GM18909 (cell line): ENCODE data around the gene ECPAS.
"Not testable (repeated sequence)": the region's sequence is repeated elsewhere in the genome, so short reads cannot be mapped to it uniquely, and the experiment has no call there.

Experiments used
- ATAC-seq: cut with Tn5 transposase; IDR thresholded peaks from one replicate; pipeline ENCODE4 v1.9.1; 2021; ENCODE audit warnings: mild to moderate bottlenecking; ENCODE audit not compliant: unreplicated experiment, poor library complexity

The ECPAS gene

GRCh38 chr9:111362526-111362925 lies 121.7 kb downstream of the ECPAS start:
- no peak for ATAC-seq

GRCh38 chr9:111360881-111361280 lies 123.3 kb downstream of the ECPAS start:
- no peak for ATAC-seq

- no peak for ATAC-seq
Measured at GRCh38 chr9:111356481-111357244, 127.5 kb downstream of the ECPAS start.

DNA sequence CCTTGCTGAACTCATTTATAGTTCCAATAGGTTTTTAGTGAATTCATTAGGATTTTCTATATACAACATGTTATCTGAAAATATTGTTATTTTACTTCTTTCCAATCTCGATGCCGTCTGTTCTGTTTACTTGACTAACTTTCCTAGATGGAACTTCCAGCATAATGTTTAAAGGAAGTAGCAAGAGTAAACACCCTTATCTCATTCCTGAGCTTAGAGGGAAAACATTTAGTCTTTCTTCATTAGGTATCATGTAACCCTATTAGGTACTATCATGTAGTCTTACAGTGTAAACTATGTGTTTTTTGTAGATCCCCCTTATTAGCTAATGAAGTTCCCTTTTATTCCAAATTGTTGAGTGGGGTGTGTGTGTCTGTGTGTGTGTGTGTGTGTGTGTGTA lies 131.6 kb downstream of the ECPAS start:
- ATAC-seq, result no peak

- ATAC-seq, result no peak
Measured at GRCh38 chr9:111350556-111350955, 133.6 kb downstream of the ECPAS start.

GRCh38 chr9:111349766-111350165 lies 134.4 kb downstream of the ECPAS start:
- no peak for ATAC-seq

GRCh38 chr9:111348821-111349271 lies 135.3 kb downstream of the ECPAS start:
- no peak for ATAC-seq

- not testable (repeated sequence) for ATAC-seq
Measured at GRCh38 chr9:111334318-111334863, 149.8 kb downstream of the ECPAS start.

DNA sequence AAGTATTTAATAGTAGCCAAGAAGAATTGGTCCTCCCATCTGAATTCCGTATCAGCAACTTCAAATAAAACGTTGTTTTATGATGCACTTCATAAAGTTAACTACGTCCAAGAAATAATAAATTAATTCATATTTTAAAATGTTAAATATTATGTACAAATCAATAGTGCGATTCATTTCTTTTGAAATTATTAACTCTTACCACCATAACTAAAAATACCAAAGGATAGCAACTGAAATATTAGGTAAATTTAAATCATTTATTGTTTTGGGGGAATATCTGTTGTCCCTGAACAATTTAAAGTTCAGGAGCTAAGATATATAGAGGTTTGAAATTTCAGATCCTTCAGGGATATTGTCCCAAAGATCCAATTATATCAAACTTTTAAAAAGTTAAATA lies 154.1 kb downstream of the ECPAS start, which contains the start of gene OR2K2:
Gene OR2K2 (minus strand): TSS at position 101 of the 400 bp plus-strand sequence. CDS start 1,791 bp downstream, outside the sequence.
- ATAC-seq, result no peak

GRCh38 chr9:111320631-111321030 lies 163.6 kb downstream of the ECPAS start:
- no peak for ATAC-seq

DNA sequence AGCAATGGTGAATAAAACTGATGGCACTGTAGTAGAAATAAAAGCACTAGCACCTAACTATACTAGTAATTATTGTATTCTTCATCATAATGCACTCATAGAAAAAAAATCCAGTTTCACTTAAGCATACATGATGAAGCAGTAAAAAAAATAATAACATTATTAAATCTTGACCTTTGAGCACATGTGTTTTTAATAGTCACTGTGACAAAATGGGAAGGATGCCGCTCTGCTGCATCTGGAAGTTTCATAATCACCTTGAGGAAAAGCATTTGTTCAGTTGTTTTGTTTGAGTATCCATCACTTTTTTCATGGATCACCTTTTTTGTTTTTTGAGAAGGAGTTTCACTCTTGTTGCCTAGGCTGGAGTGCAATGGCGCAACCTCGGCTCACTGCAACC lies 167.4 kb downstream of the ECPAS start:
- no peak for ATAC-seq
